GM12878 (cell line): ENCODE measurements around the gene REV3L.

Source experiments
- BACH1 ChIP-seq: fragments of 450-650 bp; IDR thresholded peaks from 2 replicates; pipeline ENCODE4 v1.6.1; 2017; ENCODE audit warnings: mild to moderate bottlenecking, borderline replicate concordance
- CBFB ChIP-seq: IDR thresholded peaks from 2 replicates; pipeline ENCODE4 v1.6.1; 2016; ENCODE audit warnings: antibody characterized with exemption, low read depth
- CBX3 ChIP-seq: fragments of 200-600 bp; sonication (generic); IDR thresholded peaks from 2 replicates; pipeline ENCODE4 v1.6.1; 2016; ENCODE audit warnings: low read depth, borderline replicate concordance
- EZH2 ChIP-seq: IDR thresholded peaks from 2 replicates; pipeline ENCODE4 v1.6.1; 2012; ENCODE audit warnings: low read depth, mild to moderate bottlenecking, control low read depth, inconsistent platforms, low read length, borderline replicate concordance; ENCODE audit not compliant: control insufficient read depth
- FOXK2 ChIP-seq: fragments of 450-650 bp; IDR thresholded peaks from 2 replicates; pipeline ENCODE4 v1.6.1; 2017; ENCODE audit warnings: mild to moderate bottlenecking, moderate library complexity
- POLR2A ChIP-seq: IDR thresholded peaks from 2 replicates; pipeline ENCODE4 v1.6.1; 2011; ENCODE audit warnings: low read depth, mild to moderate bottlenecking, low read length
- RAD51 ChIP-seq: fragments of 450-650 bp; IDR thresholded peaks from 2 replicates; pipeline ENCODE4 v1.6.1; 2016; ENCODE audit warnings: moderate library complexity, mild to moderate bottlenecking, inconsistent platforms
- SIN3A ChIP-seq: IDR thresholded peaks from 2 replicates; pipeline ENCODE4 v1.6.1; 2012; ENCODE audit warnings: low read depth, low read length, improper control_type of control experiment
- SUZ12 ChIP-seq: fragments of 200-600 bp; sonication (generic); IDR thresholded peaks from one replicate; pipeline ENCODE4 v1.6.1; 2018; ENCODE audit warnings: antibody characterized with exemption, mild to moderate bottlenecking; ENCODE audit not compliant: unreplicated experiment
- ZSCAN29 ChIP-seq: fragments of 450-650 bp; IDR thresholded peaks from 2 replicates; pipeline ENCODE4 v1.6.1; 2017; ENCODE audit warnings: mild to moderate bottlenecking, moderate library complexity
- TF ChIP-seq, protein P1 (sequence below), 3 experiments: IDR thresholded peaks in 2 of 3; conservative IDR thresholded peaks in 1 of 3; 2 replicates each; pipeline ENCODE4 v1.5.1; 2011; ENCODE audit warnings: low read depth in 3 of 3, low read length in 3 of 3, mild to moderate bottlenecking in 3 of 3, control low read depth in 2 of 3, moderate library complexity in 2 of 3, inconsistent platforms in 1 of 3, mixed read lengths in 1 of 3; ENCODE audit not compliant: control insufficient read depth in 2 of 3, insufficient read depth in 1 of 3; ENCODE audit errors: extremely low read depth in 1 of 3

DNA sequence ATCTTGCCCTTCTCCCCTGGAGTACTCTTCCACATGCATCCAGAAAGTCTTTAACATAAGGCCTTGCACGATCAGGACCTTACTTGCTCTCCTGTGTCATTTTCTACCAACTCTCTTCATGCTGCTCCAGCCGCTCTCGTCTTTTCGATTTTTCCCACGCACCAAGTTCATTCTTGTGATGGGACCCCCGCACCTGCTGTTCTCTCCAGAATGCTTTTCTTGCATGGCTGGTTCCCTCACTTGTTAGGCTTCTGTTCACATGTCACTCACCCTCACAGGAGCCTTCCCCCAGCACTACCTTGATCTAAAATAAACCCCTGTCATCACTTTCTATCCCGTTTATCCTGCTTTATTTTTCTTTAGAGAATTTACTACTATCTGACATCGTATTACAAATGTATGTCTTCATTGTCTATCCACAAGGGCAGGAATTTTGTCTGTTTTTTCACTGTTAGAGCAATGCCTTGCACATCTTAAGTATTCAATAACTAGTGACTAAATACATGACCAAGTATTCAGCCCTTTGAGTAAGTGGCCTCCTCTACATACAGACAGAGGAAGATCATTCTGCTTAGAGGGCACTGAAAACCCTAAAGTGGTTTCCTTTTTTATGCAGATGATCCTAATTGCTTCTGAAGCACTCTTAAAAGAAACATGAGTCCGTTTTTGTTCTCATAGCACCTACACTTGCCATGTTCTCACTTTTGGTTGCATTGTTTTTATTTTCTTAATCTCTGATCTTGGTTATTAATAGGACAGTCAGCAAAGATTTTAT, 228.8 kb downstream of the REV3L start:
- TF ChIP-seq ZSCAN29 (no peak), SUZ12 (no peak), SIN3A (no peak), EZH2 (no peak), POLR2A (no peak), FOXK2 (no peak), CBX3 (no peak), BACH1 (no peak), RAD51 (no peak), CBFB (no peak)
- TF ChIP-seq, protein P1, sequence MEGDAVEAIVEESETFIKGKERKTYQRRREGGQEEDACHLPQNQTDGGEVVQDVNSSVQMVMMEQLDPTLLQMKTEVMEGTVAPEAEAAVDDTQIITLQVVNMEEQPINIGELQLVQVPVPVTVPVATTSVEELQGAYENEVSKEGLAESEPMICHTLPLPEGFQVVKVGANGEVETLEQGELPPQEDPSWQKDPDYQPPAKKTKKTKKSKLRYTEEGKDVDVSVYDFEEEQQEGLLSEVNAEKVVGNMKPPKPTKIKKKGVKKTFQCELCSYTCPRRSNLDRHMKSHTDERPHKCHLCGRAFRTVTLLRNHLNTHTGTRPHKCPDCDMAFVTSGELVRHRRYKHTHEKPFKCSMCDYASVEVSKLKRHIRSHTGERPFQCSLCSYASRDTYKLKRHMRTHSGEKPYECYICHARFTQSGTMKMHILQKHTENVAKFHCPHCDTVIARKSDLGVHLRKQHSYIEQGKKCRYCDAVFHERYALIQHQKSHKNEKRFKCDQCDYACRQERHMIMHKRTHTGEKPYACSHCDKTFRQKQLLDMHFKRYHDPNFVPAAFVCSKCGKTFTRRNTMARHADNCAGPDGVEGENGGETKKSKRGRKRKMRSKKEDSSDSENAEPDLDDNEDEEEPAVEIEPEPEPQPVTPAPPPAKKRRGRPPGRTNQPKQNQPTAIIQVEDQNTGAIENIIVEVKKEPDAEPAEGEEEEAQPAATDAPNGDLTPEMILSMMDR (IDR thresholded peaks at IDR 0.05 in 2 of 3, conservative IDR thresholded peaks at IDR 0.05 in 1 of 3; ENCODE audit: control insufficient read depth in 2 of 3, extremely low read depth in 1 of 3, insufficient read depth in 1 of 3, low read depth in 3 of 3, low read length in 3 of 3), result no peak
